GM06990 (cell line): ENCODE measurements around the gene GDF7.

Experiments used
- DNase-seq: peaks from one replicate; pipeline ENCODE4 v3.0.0-alpha.2; 2011; ENCODE audit not compliant: insufficient read length; ENCODE audit errors: extremely low read depth
- H3K27me3 ChIP-seq: replicated peaks from 2 replicates; pipeline ENCODE4 v1.6.0; 2011; ENCODE audit warnings: low read length; ENCODE audit not compliant: control insufficient read depth, insufficient read depth
- H3K36me3 ChIP-seq: 2 replicates; pipeline ENCODE4 v1.5.1; 2011; ENCODE audit warnings: low read length; ENCODE audit not compliant: control insufficient read depth, insufficient read depth
- H3K4me3 ChIP-seq: replicated peaks from 2 replicates; pipeline ENCODE4 v1.5.1; 2011; ENCODE audit warnings: low read depth, mild to moderate bottlenecking, control low read depth, low read length
- CTCF ChIP-seq: IDR thresholded peaks from 2 replicates; pipeline ENCODE4 v1.5.1; 2011; ENCODE audit warnings: low read length, control low read depth, mild to moderate bottlenecking, inconsistent platforms; ENCODE audit not compliant: insufficient read depth, poor library complexity, severe bottlenecking

Gene GDF7

GRCh38 chr2:20669562-20670314 lies 2.8 kb downstream of the GDF7 start:
- DNase-seq, result no peak
- Histone ChIP-seq H3K4me3 (no peak overlapping the region), H3K27me3 (no peaks in the 10 kb centered on the region; the same call in 1 of the 2 replicates), H3K36me3 (no peaks in the 10 kb centered on the region)
- TF ChIP-seq CTCF, result no peak

DNA sequence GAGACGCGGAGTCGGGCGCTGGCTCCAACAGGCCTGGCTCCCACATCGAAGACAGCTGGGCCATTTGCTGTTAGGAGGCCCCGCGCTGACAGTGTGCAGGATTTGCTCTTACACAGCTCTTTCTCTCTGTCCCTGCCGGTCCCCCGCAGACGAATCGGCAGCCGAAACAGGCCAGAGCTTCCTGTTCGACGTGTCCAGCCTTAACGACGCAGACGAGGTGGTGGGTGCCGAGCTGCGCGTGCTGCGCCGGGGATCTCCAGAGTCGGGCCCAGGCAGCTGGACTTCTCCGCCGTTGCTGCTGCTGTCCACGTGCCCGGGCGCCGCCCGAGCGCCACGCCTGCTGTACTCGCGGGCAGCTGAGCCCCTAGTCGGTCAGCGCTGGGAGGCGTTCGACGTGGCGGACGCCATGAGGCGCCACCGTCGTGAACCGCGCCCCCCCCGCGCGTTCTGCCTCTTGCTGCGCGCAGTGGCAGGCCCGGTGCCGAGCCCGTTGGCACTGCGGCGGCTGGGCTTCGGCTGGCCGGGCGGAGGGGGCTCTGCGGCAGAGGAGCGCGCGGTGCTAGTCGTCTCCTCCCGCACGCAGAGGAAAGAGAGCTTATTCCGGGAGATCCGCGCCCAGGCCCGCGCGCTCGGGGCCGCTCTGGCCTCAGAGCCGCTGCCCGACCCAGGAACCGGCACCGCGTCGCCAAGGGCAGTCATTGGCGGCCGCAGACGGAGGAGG lies 3.5 kb downstream of the GDF7 start:
- no peak for DNase-seq
- Histone ChIP-seq H3K27me3 (no peaks in the 10 kb centered on the region; the same call in 1 of the 2 replicates), H3K36me3 (no peaks in the 10 kb centered on the region), H3K4me3 (no peak overlapping the region)
- no peak for TF ChIP-seq CTCF

DNA sequence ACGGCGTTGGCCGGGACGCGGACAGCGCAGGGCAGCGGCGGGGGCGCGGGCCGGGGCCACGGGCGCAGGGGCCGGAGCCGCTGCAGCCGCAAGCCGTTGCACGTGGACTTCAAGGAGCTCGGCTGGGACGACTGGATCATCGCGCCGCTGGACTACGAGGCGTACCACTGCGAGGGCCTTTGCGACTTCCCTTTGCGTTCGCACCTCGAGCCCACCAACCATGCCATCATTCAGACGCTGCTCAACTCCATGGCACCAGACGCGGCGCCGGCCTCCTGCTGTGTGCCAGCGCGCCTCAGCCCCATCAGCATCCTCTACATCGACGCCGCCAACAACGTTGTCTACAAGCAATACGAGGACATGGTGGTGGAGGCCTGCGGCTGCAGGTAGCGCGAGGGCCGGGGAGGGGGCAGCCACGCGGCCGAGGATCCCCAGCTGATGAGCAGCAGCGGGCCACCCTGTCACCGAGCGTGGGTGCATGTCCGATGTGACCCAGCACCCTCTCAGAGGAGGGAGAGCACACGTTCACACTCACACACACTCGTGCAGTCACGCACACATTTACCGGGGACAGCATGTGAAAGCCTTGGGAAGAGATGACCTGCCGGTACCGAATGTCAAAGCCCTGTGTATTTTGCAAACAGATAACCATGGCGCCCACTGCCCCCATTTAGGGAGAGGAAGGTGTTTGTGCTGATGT lies 4.2 kb downstream of the GDF7 start:
- H3K36me3 ChIP-seq, result no peaks in the 10 kb centered on the region
- H3K27me3 ChIP-seq, result no peaks in the 10 kb centered on the region; the same call in 1 of the 2 replicates
- H3K4me3 ChIP-seq, result no peak overlapping the region
- no peak for DNase-seq
- TF ChIP-seq CTCF, result no peak

- DNase-seq, result no peak
- no peak for TF ChIP-seq CTCF
- H3K27me3 ChIP-seq, result no peaks in the 10 kb centered on the region; the same call in 1 of the 2 replicates
- H3K4me3 ChIP-seq, result no peak overlapping the region
- no peaks in the 10 kb centered on the region for H3K36me3 ChIP-seq
These were observed 4.8 kb downstream of the GDF7 start for GRCh38 chr2:20671736-20672080.

DNA sequence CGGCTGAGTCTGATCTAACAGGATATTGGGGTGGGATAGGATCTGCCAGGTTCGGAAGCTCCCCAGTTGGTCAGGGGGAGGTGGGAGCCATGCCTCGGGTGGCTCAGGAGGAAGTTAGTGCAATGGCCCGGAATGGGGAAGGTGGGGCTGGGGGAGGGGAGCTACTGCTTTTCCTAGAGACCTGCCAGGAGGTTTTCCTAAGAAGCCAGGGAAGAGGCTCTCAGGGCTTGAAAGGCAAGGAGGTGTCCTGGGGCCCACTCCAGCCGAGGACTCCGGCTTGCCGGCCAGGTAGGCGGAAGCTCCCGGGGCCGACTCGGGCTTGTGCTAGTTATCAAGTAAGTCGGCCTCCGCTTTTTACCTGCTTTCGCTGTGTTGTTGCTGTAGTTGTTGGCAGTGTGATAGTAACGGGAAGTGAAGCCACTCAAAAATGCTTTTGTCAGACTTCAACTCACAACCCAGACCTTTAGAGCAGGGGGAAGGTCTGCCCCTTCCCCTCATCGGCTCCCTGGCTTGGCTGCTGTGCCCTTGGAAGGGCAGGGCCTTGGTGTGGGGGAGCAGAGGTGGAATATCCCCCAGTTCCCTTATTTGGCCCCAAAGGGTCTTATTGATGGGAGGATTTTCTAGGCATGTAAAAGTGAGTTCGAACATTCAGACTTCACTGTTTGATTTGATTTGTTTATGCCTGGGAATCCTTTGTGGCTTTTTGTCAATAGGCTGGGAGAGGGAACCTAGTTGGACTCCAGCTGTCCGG lies 5.4 kb downstream of the GDF7 start:
- DNase-seq, result no peak
- Histone ChIP-seq H3K27me3 (no peaks in the 10 kb centered on the region; the same call in 1 of the 2 replicates), H3K4me3 (no peak overlapping the region), H3K36me3 (no peaks in the 10 kb centered on the region)
- no peak for TF ChIP-seq CTCF
